Memory B cell (primary cell): ENCODE measurements around the gene IL1RAPL2.

Experiments used
- ATAC-seq: fragments of 150-1000 bp; cut with Tn5 transposase; 2 replicates; pipeline ENCODE4 v1.10.0; 2021; ENCODE audit warnings: low read depth, mild to moderate bottlenecking, moderate library complexity
- DNase-seq, 2 donors: peaks; one replicate each; pipeline ENCODE4 v3.0.0; 2022; ENCODE audit warnings: low spot score in 2 of 2
- H3K27ac Mint-ChIP-seq: one replicate; pipeline ENCODE4 v1.8.0; 2022; ENCODE audit warnings: mild to moderate bottlenecking, moderate library complexity, mixed read lengths
- H3K27me3 Mint-ChIP-seq: one replicate; pipeline ENCODE4 v1.8.0; 2022; ENCODE audit warnings: mixed read lengths
- H3K36me3 Mint-ChIP-seq: one replicate; pipeline ENCODE4 v1.8.0; 2022; ENCODE audit warnings: mild to moderate bottlenecking, mixed read lengths
- H3K4me1 Mint-ChIP-seq: one replicate; pipeline ENCODE4 v1.8.0; 2022; ENCODE audit warnings: mixed read lengths
- H3K4me3 Mint-ChIP-seq: one replicate; pipeline ENCODE4 v1.8.0; 2022; ENCODE audit warnings: mild to moderate bottlenecking, moderate library complexity, mixed read lengths
- H3K9me3 Mint-ChIP-seq: one replicate; pipeline ENCODE4 v1.8.0; 2022; ENCODE audit warnings: mixed read lengths

IL1RAPL2 gene

GRCh38 chrX:105609530-105609929 is 1043.5 kb downstream of the IL1RAPL2 start:
- no peak for DNase-seq
- no peaks in the 10 kb centered on the region for H3K36me3 Mint-ChIP-seq

GRCh38 chrX:105610411-105610810 is 1044.4 kb downstream of the IL1RAPL2 start:
- H3K4me3 Mint-ChIP-seq = no peak overlapping the region
- DNase-seq (no peak), ATAC-seq (no peak)
- no peak overlapping the region for H3K27ac Mint-ChIP-seq
- no peaks in the 10 kb centered on the region for H3K9me3 Mint-ChIP-seq
- no peaks in the 10 kb centered on the region for H3K4me1 Mint-ChIP-seq
- no peaks in the 10 kb centered on the region for H3K36me3 Mint-ChIP-seq
- no peaks in the 10 kb centered on the region for H3K27me3 Mint-ChIP-seq

More at GRCh38 chrX:105609530-105609929, 1043.5 kb downstream of the IL1RAPL2 start:
- no peak for ATAC-seq
- Mint-ChIP-seq H3K9me3 (no peaks in the 10 kb centered on the region), H3K4me1 (no peaks in the 10 kb centered on the region), H3K4me3 (no peak overlapping the region), H3K27ac (no peak overlapping the region), H3K27me3 (no peaks in the 10 kb centered on the region)

- no peak for DNase-seq
- ATAC-seq = no peak
- no peak overlapping the region for H3K4me3 Mint-ChIP-seq
- H3K4me1 Mint-ChIP-seq = no peaks in the 10 kb centered on the region
- H3K27ac Mint-ChIP-seq = no peak overlapping the region
- H3K27me3 Mint-ChIP-seq = no peaks in the 10 kb centered on the region
- H3K36me3 Mint-ChIP-seq = no peaks in the 10 kb centered on the region
- H3K9me3 Mint-ChIP-seq = peaks cover 2% of the 10 kb centered on the region
These were observed 1052.5 kb downstream of the IL1RAPL2 start for GRCh38 chrX:105618393-105619101.

- ATAC-seq (no peak), DNase-seq (no peak)
- Mint-ChIP-seq H3K4me1 (no peaks in the 10 kb centered on the region), H3K9me3 (peaks cover 8% of the 10 kb centered on the region), H3K4me3 (no peak overlapping the region), H3K36me3 (no peaks in the 10 kb centered on the region), H3K27ac (no peak overlapping the region), H3K27me3 (no peaks in the 10 kb centered on the region)
These were observed 1068.2 kb downstream of the IL1RAPL2 start for GRCh38 chrX:105634180-105634579.

- Mint-ChIP-seq H3K36me3 (no peaks in the 10 kb centered on the region), H3K27me3 (no peaks in the 10 kb centered on the region), H3K9me3 (peaks cover 8% of the 10 kb centered on the region), H3K27ac (no peak overlapping the region), H3K4me1 (no peaks in the 10 kb centered on the region), H3K4me3 (no peak overlapping the region)
- DNase-seq (no peak), ATAC-seq (no peak)
These were observed 1069.8 kb downstream of the IL1RAPL2 start for GRCh38 chrX:105635794-105636193.

GRCh38 chrX:105636667-105637066 is 1070.7 kb downstream of the IL1RAPL2 start:
- Mint-ChIP-seq H3K27me3 (no peaks in the 10 kb centered on the region), H3K4me3 (no peak overlapping the region), H3K9me3 (peaks cover 8% of the 10 kb centered on the region), H3K36me3 (no peaks in the 10 kb centered on the region), H3K27ac (no peak overlapping the region), H3K4me1 (no peaks in the 10 kb centered on the region)
- ATAC-seq = no peak
- no peak for DNase-seq

GRCh38 chrX:105645667-105646357 is 1079.8 kb downstream of the IL1RAPL2 start:
- H3K4me1 Mint-ChIP-seq = no peaks in the 10 kb centered on the region
- H3K9me3 Mint-ChIP-seq = peaks cover 1% of the 10 kb centered on the region
- DNase-seq (no peak), ATAC-seq (no peak)
- H3K27ac Mint-ChIP-seq = no peak overlapping the region
- no peaks in the 10 kb centered on the region for H3K27me3 Mint-ChIP-seq
- H3K4me3 Mint-ChIP-seq = no peak overlapping the region
- no peaks in the 10 kb centered on the region for H3K36me3 Mint-ChIP-seq

GRCh38 chrX:105646592-105647372 is 1080.8 kb downstream of the IL1RAPL2 start:
- Mint-ChIP-seq H3K9me3 (peaks cover 1% of the 10 kb centered on the region), H3K4me3 (no peak overlapping the region), H3K36me3 (no peaks in the 10 kb centered on the region), H3K27ac (no peak overlapping the region), H3K27me3 (no peaks in the 10 kb centered on the region), H3K4me1 (no peaks in the 10 kb centered on the region)
- DNase-seq (no peak), ATAC-seq (no peak)

GRCh38 chrX:105647749-105648148 is 1081.8 kb downstream of the IL1RAPL2 start:
- ATAC-seq (no peak), DNase-seq (no peak)
- H3K27me3 Mint-ChIP-seq = no peaks in the 10 kb centered on the region
- no peak overlapping the region for H3K27ac Mint-ChIP-seq
- peaks cover 2% of the 10 kb centered on the region for H3K9me3 Mint-ChIP-seq
- H3K4me3 Mint-ChIP-seq = no peak overlapping the region
- H3K36me3 Mint-ChIP-seq = no peaks in the 10 kb centered on the region
- no peaks in the 10 kb centered on the region for H3K4me1 Mint-ChIP-seq

GRCh38 chrX:105648732-105649131 is 1082.7 kb downstream of the IL1RAPL2 start:
- H3K4me1 Mint-ChIP-seq = no peaks in the 10 kb centered on the region
- H3K4me3 Mint-ChIP-seq = no peak overlapping the region
- no peak for ATAC-seq
- DNase-seq = no peak
- no peak overlapping the region for H3K27ac Mint-ChIP-seq
- no peaks in the 10 kb centered on the region for H3K27me3 Mint-ChIP-seq
- H3K9me3 Mint-ChIP-seq = peaks cover 2% of the 10 kb centered on the region
- H3K36me3 Mint-ChIP-seq = no peaks in the 10 kb centered on the region

- H3K4me3 Mint-ChIP-seq = no peak overlapping the region
These were observed 1084.6 kb downstream of the IL1RAPL2 start for GRCh38 chrX:105650577-105650976.

GRCh38 chrX:105650986-105651385 is 1085.0 kb downstream of the IL1RAPL2 start:
- DNase-seq = no peak
- no peaks in the 10 kb centered on the region for H3K27me3 Mint-ChIP-seq
- no peak for ATAC-seq
- H3K36me3 Mint-ChIP-seq = no peaks in the 10 kb centered on the region
- no peaks in the 10 kb centered on the region for H3K4me1 Mint-ChIP-seq
- peaks cover 2% of the 10 kb centered on the region for H3K9me3 Mint-ChIP-seq
- no peak overlapping the region for H3K27ac Mint-ChIP-seq
- H3K4me3 Mint-ChIP-seq = no peak overlapping the region

More at GRCh38 chrX:105650577-105650976, 1084.6 kb downstream of the IL1RAPL2 start:
- Mint-ChIP-seq H3K9me3 (peaks cover 2% of the 10 kb centered on the region), H3K27me3 (no peaks in the 10 kb centered on the region), H3K27ac (no peak overlapping the region), H3K4me1 (no peaks in the 10 kb centered on the region), H3K36me3 (no peaks in the 10 kb centered on the region)
- ATAC-seq = no peak
- no peak for DNase-seq

- DNase-seq (no peak), ATAC-seq (no peak)
- peaks cover 1% of the 10 kb centered on the region for H3K9me3 Mint-ChIP-seq
- H3K4me3 Mint-ChIP-seq = no peak overlapping the region
- no peaks in the 10 kb centered on the region for H3K4me1 Mint-ChIP-seq
- H3K27ac Mint-ChIP-seq = no peak overlapping the region
- H3K27me3 Mint-ChIP-seq = no peaks in the 10 kb centered on the region
- no peaks in the 10 kb centered on the region for H3K36me3 Mint-ChIP-seq
These were observed 1087.9 kb downstream of the IL1RAPL2 start for GRCh38 chrX:105653891-105654290.

- Mint-ChIP-seq H3K9me3 (peaks cover 2% of the 10 kb centered on the region), H3K4me1 (no peaks in the 10 kb centered on the region), H3K4me3 (no peak overlapping the region), H3K36me3 (no peaks in the 10 kb centered on the region), H3K27me3 (no peaks in the 10 kb centered on the region), H3K27ac (no peak overlapping the region)
- ATAC-seq = no peak
- DNase-seq = no peak
These were observed 1092.1 kb downstream of the IL1RAPL2 start for GRCh38 chrX:105658136-105658535.
